GM23338 (cell line): ENCODE results near the gene TF.

Source experiments
- CREB1 ChIP-seq: fragments of 250-450 bp; sonication (Bioruptor Pico); IDR thresholded peaks from 2 replicates; pipeline ENCODE4 v1.5.0; 2020; ENCODE audit warnings: low read depth, mild to moderate bottlenecking, moderate library complexity
- CTCF ChIP-seq, 2 experiments: fragments of 200-600 bp in 1 of 2; sonication (generic) in 1 of 2; conservative IDR thresholded peaks; 2 replicates each; pipeline versions ENCODE4 v1.5.1 to v1.6.1; 2016 to 2017; ENCODE audit warnings: antibody characterized with exemption in 2 of 2, low read depth in 2 of 2, mild to moderate bottlenecking in 2 of 2, moderate library complexity in 1 of 2
- ETS1 ChIP-seq: IDR thresholded peaks from 2 replicates; pipeline ENCODE4 v1.6.1; 2016; ENCODE audit warnings: antibody characterized with exemption
- EZH2 ChIP-seq: fragments of 200-600 bp; sonication (generic); IDR thresholded peaks from one replicate; pipeline ENCODE4 v1.8.0; 2017; ENCODE audit warnings: antibody characterized with exemption, mild to moderate bottlenecking, low read depth; ENCODE audit not compliant: unreplicated experiment
- EZH2phosphoT487 ChIP-seq: fragments of 200-600 bp; sonication (generic); IDR thresholded peaks from one replicate; pipeline ENCODE4 v1.8.1; 2018; ENCODE audit warnings: antibody characterized with exemption; ENCODE audit not compliant: unreplicated experiment
- JUNB ChIP-seq: IDR thresholded peaks from one replicate; pipeline ENCODE4 v1.6.1; 2016; ENCODE audit warnings: antibody characterized with exemption; ENCODE audit not compliant: unreplicated experiment
- NANOG ChIP-seq: IDR thresholded peaks from 2 replicates; pipeline ENCODE4 v1.6.1; 2016; ENCODE audit warnings: antibody characterized with exemption, borderline replicate concordance
- POLR2AphosphoS5 ChIP-seq: IDR thresholded peaks from 2 replicates; pipeline ENCODE4 v1.6.1; 2016; ENCODE audit warnings: antibody characterized with exemption, low read depth
- STAT1 ChIP-seq: IDR thresholded peaks from one replicate; pipeline ENCODE4 v1.6.1; 2016; ENCODE audit warnings: antibody characterized with exemption; ENCODE audit not compliant: unreplicated experiment
- ZNF331 ChIP-seq: fragments of 250-450 bp; sonication (Bioruptor Pico); IDR thresholded peaks from 2 replicates; pipeline ENCODE4 v1.5.0; 2020; ENCODE audit warnings: low read depth, mild to moderate bottlenecking, moderate library complexity
- TF ChIP-seq, protein P1 (sequence below): IDR thresholded peaks from one replicate; pipeline ENCODE4 v1.6.1; 2018; ENCODE audit warnings: antibody characterized with exemption; ENCODE audit not compliant: unreplicated experiment

GRCh38 chr3:133711013-133711412, 35.2 kb upstream of the TF start:
- no peak for TF ChIP-seq CTCF (conservative IDR thresholded peaks at IDR 0.05; ENCODE audit: low read depth in 2 of 2)
- no peak for TF ChIP-seq POLR2AphosphoS5
- TF ChIP-seq EZH2 = no peak
- no peak for TF ChIP-seq JUNB
- TF ChIP-seq, protein P1, sequence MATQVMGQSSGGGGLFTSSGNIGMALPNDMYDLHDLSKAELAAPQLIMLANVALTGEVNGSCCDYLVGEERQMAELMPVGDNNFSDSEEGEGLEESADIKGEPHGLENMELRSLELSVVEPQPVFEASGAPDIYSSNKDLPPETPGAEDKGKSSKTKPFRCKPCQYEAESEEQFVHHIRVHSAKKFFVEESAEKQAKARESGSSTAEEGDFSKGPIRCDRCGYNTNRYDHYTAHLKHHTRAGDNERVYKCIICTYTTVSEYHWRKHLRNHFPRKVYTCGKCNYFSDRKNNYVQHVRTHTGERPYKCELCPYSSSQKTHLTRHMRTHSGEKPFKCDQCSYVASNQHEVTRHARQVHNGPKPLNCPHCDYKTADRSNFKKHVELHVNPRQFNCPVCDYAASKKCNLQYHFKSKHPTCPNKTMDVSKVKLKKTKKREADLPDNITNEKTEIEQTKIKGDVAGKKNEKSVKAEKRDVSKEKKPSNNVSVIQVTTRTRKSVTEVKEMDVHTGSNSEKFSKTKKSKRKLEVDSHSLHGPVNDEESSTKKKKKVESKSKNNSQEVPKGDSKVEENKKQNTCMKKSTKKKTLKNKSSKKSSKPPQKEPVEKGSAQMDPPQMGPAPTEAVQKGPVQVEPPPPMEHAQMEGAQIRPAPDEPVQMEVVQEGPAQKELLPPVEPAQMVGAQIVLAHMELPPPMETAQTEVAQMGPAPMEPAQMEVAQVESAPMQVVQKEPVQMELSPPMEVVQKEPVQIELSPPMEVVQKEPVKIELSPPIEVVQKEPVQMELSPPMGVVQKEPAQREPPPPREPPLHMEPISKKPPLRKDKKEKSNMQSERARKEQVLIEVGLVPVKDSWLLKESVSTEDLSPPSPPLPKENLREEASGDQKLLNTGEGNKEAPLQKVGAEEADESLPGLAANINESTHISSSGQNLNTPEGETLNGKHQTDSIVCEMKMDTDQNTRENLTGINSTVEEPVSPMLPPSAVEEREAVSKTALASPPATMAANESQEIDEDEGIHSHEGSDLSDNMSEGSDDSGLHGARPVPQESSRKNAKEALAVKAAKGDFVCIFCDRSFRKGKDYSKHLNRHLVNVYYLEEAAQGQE = no peak
- no peak for TF ChIP-seq EZH2phosphoT487
- TF ChIP-seq CREB1 (CRISPR knock-in tag) = no peak
- no peak for TF ChIP-seq ZNF331 (CRISPR knock-in tag)
- TF ChIP-seq STAT1 = no peak
- TF ChIP-seq NANOG = no peak
- TF ChIP-seq ETS1 = no peak
